ENCODE results near the gene TARS2.

TARS2 gene

GRCh38 chr1:150534002-150534401 lies 46.8 kb downstream of the TARS2 start:
- H3K4me3 ChIP-seq (ENCODE audit: low read depth, low read length) = no peak overlapping the region
- no peak for TF ChIP-seq CTCF (IDR thresholded peaks at IDR 0.05; ENCODE audit: control insufficient read depth, extremely low read depth, insufficient read depth)
- no peak for DNase-seq (ENCODE audit: low read depth)

- DNase-seq (ENCODE audit: low read depth) = no peak
- no peak for TF ChIP-seq CTCF (IDR thresholded peaks at IDR 0.05; ENCODE audit: control insufficient read depth, extremely low read depth, insufficient read depth)
- H3K4me3 ChIP-seq (ENCODE audit: low read depth, low read length) = no peak overlapping the region
Measured at GRCh38 chr1:150535511-150536287, 48.5 kb downstream of the TARS2 start.

GRCh38 chr1:150536836-150537731 lies 49.9 kb downstream of the TARS2 start:
- H3K4me3 ChIP-seq (ENCODE audit: low read depth, low read length) = no peak overlapping the region
- TF ChIP-seq CTCF (IDR thresholded peaks at IDR 0.05; ENCODE audit: control insufficient read depth, extremely low read depth, insufficient read depth) = no peak
- DNase-seq (ENCODE audit: low read depth) = no peak

GRCh38 chr1:150537732-150538684 lies 50.8 kb downstream of the TARS2 start:
- TF ChIP-seq CTCF (IDR thresholded peaks at IDR 0.05; ENCODE audit: control insufficient read depth, extremely low read depth, insufficient read depth) = no peak
- DNase-seq (ENCODE audit: low read depth) = no peak
- no peak overlapping the region for H3K4me3 ChIP-seq (ENCODE audit: low read depth, low read length)

- no peak for DNase-seq (ENCODE audit: low read depth)
- no peak for TF ChIP-seq CTCF (IDR thresholded peaks at IDR 0.05; ENCODE audit: control insufficient read depth, extremely low read depth, insufficient read depth)
Measured at GRCh38 chr1:150543500-150544143, 56.4 kb downstream of the TARS2 start.

GRCh38 chr1:150544204-150544603 lies 57.0 kb downstream of the TARS2 start:
- DNase-seq (ENCODE audit: low read depth) = no peak
- TF ChIP-seq CTCF (IDR thresholded peaks at IDR 0.05; ENCODE audit: control insufficient read depth, extremely low read depth, insufficient read depth) = no peak

More at GRCh38 chr1:150543500-150544143, 56.4 kb downstream of the TARS2 start:
- no peak overlapping the region for H3K4me3 ChIP-seq (ENCODE audit: low read depth, low read length)

More at GRCh38 chr1:150544204-150544603, 57.0 kb downstream of the TARS2 start:
- H3K4me3 ChIP-seq (ENCODE audit: low read depth, low read length) = no peak overlapping the region
